DND-41 (cell line): ENCODE results near the gene M6PR.
"Not testable (repeated sequence)": the region's sequence is repeated elsewhere in the genome, so short reads cannot be mapped to it uniquely, and the experiment has no call there.

Experiments
- ATAC-seq: fragments of 200-7000 bp; cut with Tn5 transposase; 3 replicates; pipeline ENCODE4 v1.9.1; 2021; ENCODE audit warnings: low read depth; ENCODE audit not compliant: insufficient read depth
- DNase-seq: peaks from one replicate; pipeline ENCODE4 v3.0.0-alpha.2; 2020
- H2AFZ ChIP-seq: 2 replicates; pipeline ENCODE4 v1.6.0; 2012; ENCODE audit warnings: low read depth, low read length
- H3K27ac ChIP-seq: 2 replicates; pipeline ENCODE4 v1.5.1; 2012; ENCODE audit warnings: low read length, inconsistent platforms
- H3K27me3 ChIP-seq: fragments of 200-600 bp; sonication (generic); 2 replicates; pipeline ENCODE4 v1.6.0; 2012; ENCODE audit warnings: low read length, mild to moderate bottlenecking, inconsistent platforms; ENCODE audit not compliant: insufficient read depth, poor library complexity
- H3K36me3 ChIP-seq: 2 replicates; pipeline ENCODE4 v1.5.1; 2012; ENCODE audit warnings: low read length, inconsistent platforms; ENCODE audit not compliant: insufficient read depth
- H3K4me1 ChIP-seq: 2 replicates; pipeline ENCODE4 v1.5.1; 2012; ENCODE audit warnings: mild to moderate bottlenecking, low read length; ENCODE audit not compliant: insufficient read depth
- H3K4me2 ChIP-seq: 2 replicates; pipeline ENCODE4 v1.6.0; 2012; ENCODE audit warnings: mild to moderate bottlenecking, moderate library complexity, low read length, inconsistent platforms; ENCODE audit not compliant: insufficient read depth
- H3K4me3 ChIP-seq, 2 experiments: fragments of 200-600 bp in 1 of 2; shearing (Covaris generic) in 1 of 2; 2 replicates each; pipeline ENCODE4 v1.5.1; 2012 to 2016; ENCODE audit warnings: inconsistent platforms in 2 of 2, low read length in 2 of 2, mild to moderate bottlenecking in 2 of 2, low read depth in 1 of 2, moderate library complexity in 1 of 2
- H3K79me2 ChIP-seq: 2 replicates; pipeline ENCODE4 v1.6.0; 2012; ENCODE audit warnings: low read length, inconsistent platforms; ENCODE audit not compliant: insufficient read depth
- H3K9ac ChIP-seq: 2 replicates; pipeline ENCODE4 v1.6.0; 2012; ENCODE audit warnings: low read depth, mild to moderate bottlenecking, inconsistent platforms, low read length, moderate library complexity
- H3K9me3 ChIP-seq: 2 replicates; pipeline ENCODE4 v1.5.1; 2012; ENCODE audit warnings: low read length, moderate library complexity, mild to moderate bottlenecking, inconsistent platforms; ENCODE audit not compliant: insufficient read depth, severe bottlenecking
- H4K20me1 ChIP-seq: 2 replicates; pipeline ENCODE4 v1.6.0; 2012; ENCODE audit warnings: low read length; ENCODE audit not compliant: insufficient read depth
- CTCF ChIP-seq: IDR thresholded peaks from 2 replicates; pipeline ENCODE4 v1.5.1; 2012; ENCODE audit warnings: borderline replicate concordance, low read length, moderate library complexity, mild to moderate bottlenecking; ENCODE audit not compliant: poor library complexity, severe bottlenecking; ENCODE audit errors: extremely low read depth
- EZH2 ChIP-seq: IDR thresholded peaks from 3 replicates; pipeline ENCODE4 v1.6.1; 2012; ENCODE audit warnings: borderline replicate concordance, low read depth, mild to moderate bottlenecking, moderate library complexity, low read length, inconsistent platforms; ENCODE audit not compliant: severe bottlenecking

The M6PR gene

GRCh38 chr12:8936735-8937134, 12.7 kb downstream of the M6PR start:
- no peak for TF ChIP-seq CTCF
- TF ChIP-seq EZH2: no peak
- no peak overlapping the region for H3K9ac ChIP-seq
- ATAC-seq (no peak), DNase-seq (no peak)
- H3K4me2 ChIP-seq: no peak overlapping the region
- H2AFZ ChIP-seq: no peak overlapping the region
- H3K9me3 ChIP-seq: no peaks in the 10 kb centered on the region
- H3K27ac ChIP-seq: no peak overlapping the region
- H3K4me3 ChIP-seq: no peak overlapping the region
- no peaks in the 10 kb centered on the region for H3K4me1 ChIP-seq
- H3K27me3 ChIP-seq: no peaks in the 10 kb centered on the region
- H4K20me1 ChIP-seq: no peaks in the 10 kb centered on the region
- H3K79me2 ChIP-seq: no peaks in the 10 kb centered on the region
- peaks cover 60% of the 10 kb centered on the region for H3K36me3 ChIP-seq

- not testable (repeated sequence) for H3K4me3 ChIP-seq, DNase-seq, H3K4me2 ChIP-seq, H3K9me3 ChIP-seq, H3K4me1 ChIP-seq, H3K27me3 ChIP-seq, H4K20me1 ChIP-seq, H2AFZ ChIP-seq, H3K9ac ChIP-seq, H3K79me2 ChIP-seq, ATAC-seq, H3K27ac ChIP-seq
- peaks cover 69% of the 10 kb centered on the region for H3K36me3 ChIP-seq
Measured at GRCh38 chr12:8934080-8934479, 15.4 kb downstream of the M6PR start.

GRCh38 chr12:8932464-8932863, 17.0 kb downstream of the M6PR start:
- not testable (repeated sequence) for H3K4me3 ChIP-seq, ATAC-seq, H4K20me1 ChIP-seq, H3K9me3 ChIP-seq, H3K4me1 ChIP-seq, H3K4me2 ChIP-seq, H3K27ac ChIP-seq, H3K79me2 ChIP-seq, DNase-seq, H3K27me3 ChIP-seq, H2AFZ ChIP-seq, H3K9ac ChIP-seq
- H3K36me3 ChIP-seq: peaks cover 54% of the 10 kb centered on the region

GRCh38 chr12:8930655-8931323, 18.7 kb downstream of the M6PR start:
- not testable (repeated sequence) for H3K4me3 ChIP-seq, H3K79me2 ChIP-seq, H3K9me3 ChIP-seq, H3K27me3 ChIP-seq, ATAC-seq, H4K20me1 ChIP-seq, H3K9ac ChIP-seq, H3K4me2 ChIP-seq, H3K4me1 ChIP-seq, H2AFZ ChIP-seq, DNase-seq, H3K27ac ChIP-seq
- H3K36me3 ChIP-seq: peaks cover 44% of the 10 kb centered on the region

- Histone ChIP-seq H3K27ac (no peak overlapping the region), H3K4me2 (no peak overlapping the region), H3K27me3 (no peaks in the 10 kb centered on the region), H3K4me3 (no peak overlapping the region), H3K36me3 (peaks cover 50% of the 10 kb centered on the region), H4K20me1 (no peaks in the 10 kb centered on the region), H3K9me3 (no peaks in the 10 kb centered on the region), H3K9ac (no peak overlapping the region), H3K79me2 (no peaks in the 10 kb centered on the region), H2AFZ (no peak overlapping the region), H3K4me1 (no peaks in the 10 kb centered on the region)
- ATAC-seq: no peak
- TF ChIP-seq EZH2: no peak
- no peak for DNase-seq
Measured at GRCh38 chr12:8922544-8922943, 26.9 kb downstream of the M6PR start.

GRCh38 chr12:8919643-8920042, 29.8 kb downstream of the M6PR start:
- not testable (repeated sequence) for DNase-seq, ATAC-seq, H4K20me1 ChIP-seq, H3K4me2 ChIP-seq, H3K27ac ChIP-seq, H3K9ac ChIP-seq, H3K9me3 ChIP-seq, H3K4me3 ChIP-seq, H2AFZ ChIP-seq, H3K27me3 ChIP-seq
- peaks cover 21% of the 10 kb centered on the region for H3K79me2 ChIP-seq
- peaks cover 47% of the 10 kb centered on the region for H3K36me3 ChIP-seq
- H3K4me1 ChIP-seq: peaks cover 22% of the 10 kb centered on the region
